Renal cortical epithelial cell (primary cell): ENCODE results near the gene FRMPD3. TPM values are rescaled to one million over a fixed set of nuclear protein-coding genes. Genes with fewer than 3 reads are reported as not detected.
"Not testable (repeated sequence)": the region's sequence is repeated elsewhere in the genome, so short reads cannot be mapped to it uniquely, and the experiment has no call there.

Source experiments
- DNase-seq: peaks from one replicate; pipeline ENCODE4 v3.0.0-alpha.2; 2011; ENCODE audit warnings: low read depth
- total RNA-seq: library from RNA; depleted of rRNA; stranded (reverse); fragments of >200 nt; gene quantifications from 2 replicates; pipeline ENCODE4 v1.2.3, GENCODE V29; 2014

The FRMPD3 gene
- 0.05 TPM in 1 of 2 replicates, not detected in the other for total RNA-seq

GRCh38 chrX:107448998-107449835 is at the start of gene FRMPD3:
TSS of gene FRMPD3 (plus strand) at chrX:107449652. CDS start at chrX:107526589, 76,937 bp downstream.
- no peak for DNase-seq

DNA sequence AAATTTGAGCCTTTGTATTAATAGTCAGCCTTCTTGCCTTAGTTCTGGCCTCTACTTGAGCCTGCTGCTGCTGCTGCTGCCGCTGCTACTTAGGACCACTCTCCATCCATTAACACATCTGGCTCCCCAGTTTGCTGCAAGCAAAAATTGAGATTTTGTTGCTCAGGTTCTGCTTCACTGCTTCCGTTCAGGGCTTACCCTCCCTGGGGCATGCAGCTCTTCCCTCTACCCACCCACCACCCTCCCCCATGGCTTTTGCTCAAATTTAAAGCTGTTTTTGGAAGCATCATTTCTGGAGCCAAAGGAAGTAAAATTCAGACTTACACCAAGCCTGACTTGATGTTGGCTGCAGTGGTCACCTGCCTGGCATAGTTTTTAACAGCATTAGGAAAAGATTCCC is 28.9 kb upstream of the FRMPD3 start:
- no peak for DNase-seq

DNA sequence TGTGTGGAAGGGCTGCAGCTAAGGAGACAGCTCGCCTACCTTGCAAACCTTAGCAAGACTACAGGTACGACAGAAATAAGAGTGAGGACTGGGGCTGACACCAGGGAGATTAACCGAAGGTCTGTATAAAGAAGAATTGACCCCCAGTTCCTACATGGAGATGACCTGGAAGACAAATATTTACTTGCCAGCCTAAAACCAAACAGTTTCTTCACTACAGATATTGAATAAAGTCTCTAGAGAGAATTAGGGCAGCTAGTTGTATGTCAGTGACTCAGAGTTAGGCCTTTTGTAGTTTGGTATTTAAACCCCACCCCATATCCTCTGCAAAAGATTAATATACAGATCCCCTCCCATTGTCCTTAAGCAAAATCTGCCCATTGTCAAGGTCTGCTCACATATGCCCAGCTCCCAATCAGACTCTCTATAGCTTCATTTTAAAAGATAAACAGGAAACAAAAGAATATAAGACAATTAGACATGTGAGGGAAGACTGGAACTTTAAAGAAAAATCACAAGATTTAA is 28.1 kb upstream of the FRMPD3 start:
- DNase-seq = no peak

DNA sequence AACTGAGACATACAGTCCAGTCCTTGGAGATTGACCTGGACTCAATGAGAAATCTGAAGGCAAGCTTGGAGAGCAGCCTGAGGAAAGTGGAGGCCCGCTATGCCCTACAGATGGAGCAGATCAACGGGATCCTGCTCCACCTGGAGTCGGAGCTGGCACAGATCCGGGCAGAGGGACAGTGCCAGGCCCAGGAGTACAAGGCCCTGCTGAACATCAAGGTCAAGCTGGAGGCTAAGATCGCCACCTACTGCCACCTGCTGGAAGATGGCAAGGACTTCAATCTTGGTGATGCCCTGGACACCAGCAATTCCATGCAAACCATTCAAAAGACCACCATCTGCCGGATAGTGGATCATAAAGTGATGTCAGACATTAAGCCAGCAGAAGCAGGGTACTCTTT is 20.4 kb upstream of the FRMPD3 start:
- DNase-seq = peak; percentile 12

GRCh38 chrX:107440187-107440586 is 9.3 kb upstream of the FRMPD3 start:
- no peak for DNase-seq

- no peak for DNase-seq
Observed at GRCh38 chrX:107440692-107441091, 8.8 kb upstream of the FRMPD3 start.

DNA sequence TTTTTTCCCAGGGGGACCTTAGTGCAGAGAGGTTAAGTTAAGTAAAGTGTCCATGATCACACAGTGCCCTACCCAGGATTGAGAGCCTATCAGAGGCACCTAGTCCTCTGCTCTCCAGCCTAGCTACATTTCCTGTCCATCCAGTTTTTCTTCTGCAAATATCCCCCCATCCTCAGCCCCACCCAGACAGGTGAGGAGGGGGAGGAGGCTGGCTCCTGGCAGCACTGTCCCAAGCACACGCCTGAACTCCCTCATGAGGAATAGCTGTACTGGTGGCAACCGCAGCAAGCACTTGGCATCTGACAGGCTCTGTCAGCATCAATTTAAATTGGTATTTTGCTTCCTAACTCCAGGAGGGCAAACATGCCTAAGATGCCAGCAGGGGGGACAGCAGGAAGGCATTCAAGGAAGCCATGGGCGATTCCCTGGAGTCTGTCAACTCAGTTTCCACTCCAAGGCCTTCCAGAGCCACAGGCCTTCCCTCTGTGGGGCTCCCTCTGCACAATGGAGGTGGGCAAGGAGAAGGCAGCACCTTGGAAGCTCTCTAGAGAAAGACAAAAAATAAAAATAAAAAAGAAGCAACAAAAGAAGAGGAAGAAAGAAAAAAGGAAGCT is 6.4 kb upstream of the FRMPD3 start:
- no peak for DNase-seq

DNA sequence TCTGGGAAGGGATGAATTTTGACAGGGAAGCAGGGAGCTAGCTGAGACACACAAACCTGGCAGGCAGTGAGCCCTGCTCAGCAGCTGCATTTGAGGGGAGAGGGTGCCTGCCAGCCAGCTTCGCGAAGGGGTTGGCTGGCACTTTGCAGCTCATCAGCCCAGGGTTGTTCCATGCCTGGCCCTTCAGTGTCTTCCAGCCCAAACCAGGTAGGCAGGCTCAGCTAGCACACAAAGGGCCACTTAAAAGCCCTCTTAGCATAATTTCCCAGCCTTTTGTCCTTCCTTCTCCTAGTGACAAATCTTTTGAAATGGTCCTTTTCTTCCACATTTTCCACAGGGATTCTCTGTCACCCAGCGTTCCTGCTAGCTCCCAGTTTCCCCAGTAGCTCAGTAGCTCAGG is 4.3 kb upstream of the FRMPD3 start:
- DNase-seq = no peak

DNA sequence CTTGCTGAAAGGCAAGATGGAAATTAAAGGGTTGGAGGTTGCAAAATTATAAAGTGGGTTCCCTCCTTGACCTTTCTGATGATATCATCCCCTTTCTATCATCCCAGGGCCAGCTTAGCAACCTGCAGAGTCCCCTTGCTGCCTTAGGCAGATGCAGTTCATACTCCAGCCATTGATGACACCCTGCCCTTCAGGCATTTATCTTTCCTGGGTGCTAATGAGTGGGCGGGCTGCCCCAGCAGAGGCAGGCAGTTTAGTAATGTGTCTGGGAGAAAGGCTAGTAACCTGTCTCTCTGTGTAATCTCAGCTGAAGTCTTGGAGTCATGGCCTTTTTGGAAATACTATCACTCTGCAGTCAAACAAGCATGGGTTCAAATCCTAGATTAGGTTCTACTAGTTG is 3.8 kb upstream of the FRMPD3 start:
- no peak for DNase-seq

- no peak for DNase-seq
Observed at GRCh38 chrX:107447642-107448041, 1.8 kb upstream of the FRMPD3 start.

- DNase-seq = no peak
Observed at GRCh38 chrX:107448625-107448997, 841 bp upstream of the FRMPD3 start.

DNA sequence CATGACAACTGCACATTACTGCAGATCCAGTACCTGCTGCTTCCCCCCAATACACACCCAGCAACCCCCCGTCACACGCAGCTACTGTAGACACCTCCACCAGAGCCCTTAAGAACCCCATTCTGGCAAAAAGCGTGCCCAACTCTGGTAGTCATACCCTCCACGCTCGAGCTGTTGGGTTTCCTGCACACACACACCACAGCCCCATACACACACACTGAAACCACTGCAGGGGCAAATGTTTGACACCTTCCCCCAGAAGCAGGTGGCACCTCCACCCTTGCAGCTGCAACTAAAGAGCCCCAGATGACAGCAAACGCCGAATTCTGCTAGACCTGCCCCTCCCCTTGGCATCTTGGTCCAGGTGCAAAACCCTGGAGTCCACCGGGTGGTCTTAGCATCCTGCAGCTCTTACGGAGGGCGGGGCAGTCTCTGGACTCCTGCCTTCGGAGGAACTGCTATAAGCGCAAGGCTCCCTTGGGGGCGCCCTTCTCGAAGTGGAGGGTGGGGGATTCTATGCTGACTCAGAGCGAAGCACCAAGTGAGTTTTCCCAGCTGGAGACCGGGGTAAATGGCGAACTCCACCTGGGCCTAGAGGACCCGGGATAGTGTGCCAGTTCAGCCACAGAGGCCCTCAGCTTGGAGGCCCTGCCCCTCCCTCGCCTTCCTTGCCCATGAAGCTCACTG is 1.5 kb downstream of the FRMPD3 start:
- no peak for DNase-seq

DNA sequence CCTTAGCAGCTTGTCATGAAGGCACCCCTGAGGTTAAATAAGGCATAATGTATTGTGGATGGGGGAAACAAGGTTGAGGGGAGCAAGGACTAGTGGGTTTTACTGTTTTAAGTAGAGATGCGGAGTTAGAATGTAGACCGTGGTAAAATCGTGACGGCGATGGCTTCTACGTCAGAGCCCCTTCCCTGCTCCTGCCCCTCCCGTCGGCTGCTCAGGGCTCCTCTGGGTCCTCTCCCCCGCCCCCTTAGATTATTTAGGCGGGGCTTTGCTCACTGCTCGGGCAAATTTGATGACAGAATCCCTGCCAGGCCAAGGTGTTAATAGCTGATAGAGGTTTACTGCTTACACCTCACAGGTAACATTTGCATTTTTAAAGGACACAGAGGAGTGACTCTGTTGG is 2.3 kb downstream of the FRMPD3 start:
- DNase-seq = no peak

DNA sequence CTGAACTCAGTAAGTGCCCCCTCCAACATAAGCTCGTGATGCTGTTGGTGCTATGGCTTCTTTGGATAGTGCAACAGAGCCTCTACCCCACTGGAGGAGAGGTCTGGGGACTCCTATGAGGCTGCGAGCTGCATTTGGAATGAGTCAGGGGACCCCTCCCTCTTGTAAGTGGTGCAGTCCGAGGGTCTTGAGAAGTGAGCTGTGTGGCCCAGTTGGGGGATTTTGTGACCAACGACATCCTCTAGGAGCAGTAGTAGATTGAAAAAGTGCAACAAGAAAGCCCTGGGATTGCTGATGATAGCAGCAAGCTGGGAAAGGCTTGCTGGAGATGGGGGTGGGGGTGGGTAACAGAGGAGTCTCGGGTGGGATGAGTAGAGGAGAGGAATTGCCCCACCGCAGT is 3.1 kb downstream of the FRMPD3 start:
- DNase-seq = no peak

DNA sequence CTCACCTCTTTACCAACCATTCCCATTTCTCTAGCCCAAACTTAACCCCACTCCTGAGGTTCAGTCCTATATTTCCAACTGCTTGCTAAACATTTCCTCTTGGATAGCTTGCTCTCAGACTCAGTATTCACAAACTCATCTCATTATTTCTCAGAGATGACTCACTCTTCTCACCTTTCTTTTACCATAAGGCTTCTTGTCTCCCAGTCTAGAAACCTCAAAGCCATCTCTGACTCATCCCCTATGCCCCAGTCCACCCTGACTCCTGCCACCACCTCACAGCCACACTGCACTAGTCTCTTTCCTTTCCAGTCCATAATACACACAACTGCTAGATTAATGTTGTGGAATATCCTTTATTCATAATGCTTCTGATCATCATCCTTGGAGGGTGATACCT is 4.8 kb downstream of the FRMPD3 start:
- peak; percentile 79 for DNase-seq

DNA sequence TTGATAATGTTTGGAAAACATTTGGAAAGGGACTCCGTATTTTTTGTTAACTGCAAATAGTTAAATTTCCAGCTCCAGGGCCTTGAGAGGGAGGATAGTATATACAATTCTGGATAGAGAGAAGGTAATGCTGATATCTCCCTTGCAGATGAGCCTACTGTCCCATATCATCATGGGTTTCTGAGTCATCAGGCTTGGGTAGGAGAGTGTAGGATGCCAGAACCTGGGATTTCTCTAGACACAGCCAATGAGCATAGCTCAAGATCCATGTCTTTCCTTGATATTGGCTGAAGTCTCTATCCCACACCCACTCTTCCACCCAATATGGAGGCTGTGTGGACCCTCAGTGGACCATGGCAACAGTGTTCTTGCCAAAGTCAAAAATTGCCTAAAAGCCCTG is 7.8 kb downstream of the FRMPD3 start:
- no peak for DNase-seq

DNA sequence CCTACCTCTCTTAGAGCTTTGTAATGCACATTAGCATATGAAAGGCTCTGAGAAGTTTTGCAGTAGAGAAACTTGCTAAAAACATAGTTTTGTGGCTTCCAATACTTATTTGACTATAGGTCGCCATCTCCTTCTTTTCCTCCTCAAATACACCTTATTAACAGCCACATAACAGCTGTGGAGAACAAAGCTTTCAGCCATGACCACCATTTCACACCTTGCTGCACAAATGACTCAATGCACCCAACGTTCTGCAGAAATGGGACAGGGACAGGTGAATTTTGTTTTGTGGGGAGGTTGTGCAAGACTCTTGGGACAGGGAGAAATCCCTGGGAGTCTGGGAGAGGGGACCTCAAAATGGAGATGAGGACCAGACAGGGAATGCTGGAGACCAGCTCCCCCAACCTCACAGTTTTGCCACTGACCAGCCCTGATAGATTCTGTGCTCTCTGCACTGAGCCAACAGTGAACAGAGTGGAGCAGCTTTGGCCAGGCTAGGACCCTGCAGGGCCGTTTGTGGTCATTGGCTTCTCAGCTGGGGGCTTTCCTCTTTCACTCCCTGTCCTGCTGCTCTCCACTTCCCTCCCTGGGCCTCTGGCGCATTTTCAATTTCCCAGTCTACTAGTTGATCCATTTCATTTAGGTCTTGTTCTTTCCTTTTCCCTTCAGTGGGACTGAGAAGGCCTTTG is 16.6 kb downstream of the FRMPD3 start:
- DNase-seq = no peak

GRCh38 chrX:107467271-107467670 is 17.8 kb downstream of the FRMPD3 start:
- DNase-seq = no peak

DNA sequence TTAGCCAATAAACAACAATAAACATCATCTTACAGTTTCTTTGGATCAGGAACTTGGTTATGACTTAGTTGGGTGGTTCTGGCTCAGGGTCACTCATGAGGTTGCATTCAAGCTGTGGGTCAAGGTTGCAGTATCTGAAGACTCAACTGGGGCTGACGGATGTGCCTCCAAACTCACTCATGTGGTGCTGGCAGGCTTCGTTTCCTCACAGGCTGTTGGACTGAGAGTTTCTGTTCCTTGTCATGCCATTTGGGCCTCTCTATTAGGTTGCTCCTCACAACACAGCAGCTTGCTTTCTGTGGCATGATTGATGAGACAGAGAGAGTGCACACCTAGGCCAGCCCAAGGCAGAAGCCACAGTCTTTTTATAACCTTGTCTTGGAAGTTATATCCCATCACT is 20.7 kb downstream of the FRMPD3 start:
- DNase-seq = no peak

GRCh38 chrX:107470971-107471370 is 21.5 kb downstream of the FRMPD3 start:
- DNase-seq = no peak

DNA sequence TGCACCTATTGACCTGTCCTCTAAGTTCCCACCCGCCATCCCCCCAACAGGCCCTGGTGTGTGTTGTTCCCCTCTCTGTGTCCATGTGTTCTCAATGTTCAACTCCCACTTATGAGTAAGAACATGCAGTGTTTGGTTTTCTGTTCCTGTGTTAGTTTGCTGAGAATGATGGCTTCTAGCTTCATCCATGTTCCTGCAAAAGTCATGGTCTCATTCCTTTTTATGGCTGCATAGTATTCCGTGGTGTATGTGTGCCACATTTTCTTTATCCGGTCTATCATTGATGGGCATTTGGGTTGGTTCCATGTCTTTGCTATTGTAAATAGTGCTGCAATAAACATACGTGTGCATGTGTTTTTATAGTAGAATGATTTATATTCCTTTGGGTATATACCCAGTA is 22.0 kb downstream of the FRMPD3 start:
- not testable (repeated sequence) for DNase-seq

- DNase-seq = no peak
Observed at GRCh38 chrX:107477406-107477805, 28.0 kb downstream of the FRMPD3 start.
